IMR-90 (cell line): ENCODE results near the gene ZSCAN9.

Source experiments
- RAD21 ChIP-seq: IDR thresholded peaks from 2 replicates; pipeline ENCODE4 v1.6.1; 2012; ENCODE audit warnings: low read length, improper control_type of control experiment
- TF ChIP-seq, protein P1 (sequence below): conservative IDR thresholded peaks from 2 replicates; pipeline ENCODE4 v1.5.1; 2012; ENCODE audit warnings: mild to moderate bottlenecking, low read depth, low read length, improper control_type of control experiment

- TF ChIP-seq, protein P1, sequence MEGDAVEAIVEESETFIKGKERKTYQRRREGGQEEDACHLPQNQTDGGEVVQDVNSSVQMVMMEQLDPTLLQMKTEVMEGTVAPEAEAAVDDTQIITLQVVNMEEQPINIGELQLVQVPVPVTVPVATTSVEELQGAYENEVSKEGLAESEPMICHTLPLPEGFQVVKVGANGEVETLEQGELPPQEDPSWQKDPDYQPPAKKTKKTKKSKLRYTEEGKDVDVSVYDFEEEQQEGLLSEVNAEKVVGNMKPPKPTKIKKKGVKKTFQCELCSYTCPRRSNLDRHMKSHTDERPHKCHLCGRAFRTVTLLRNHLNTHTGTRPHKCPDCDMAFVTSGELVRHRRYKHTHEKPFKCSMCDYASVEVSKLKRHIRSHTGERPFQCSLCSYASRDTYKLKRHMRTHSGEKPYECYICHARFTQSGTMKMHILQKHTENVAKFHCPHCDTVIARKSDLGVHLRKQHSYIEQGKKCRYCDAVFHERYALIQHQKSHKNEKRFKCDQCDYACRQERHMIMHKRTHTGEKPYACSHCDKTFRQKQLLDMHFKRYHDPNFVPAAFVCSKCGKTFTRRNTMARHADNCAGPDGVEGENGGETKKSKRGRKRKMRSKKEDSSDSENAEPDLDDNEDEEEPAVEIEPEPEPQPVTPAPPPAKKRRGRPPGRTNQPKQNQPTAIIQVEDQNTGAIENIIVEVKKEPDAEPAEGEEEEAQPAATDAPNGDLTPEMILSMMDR = no peak
- TF ChIP-seq RAD21 = no peak
Measured at GRCh38 chr6:28218312-28219248, 6.5 kb upstream of the ZSCAN9 start.
